ENCODE data around the gene MTLN. TPM values are rescaled to one million over a fixed set of nuclear protein-coding genes. Genes with fewer than 3 reads are reported as not detected.
"Not testable (repeated sequence)": the region's sequence is repeated elsewhere in the genome, so short reads cannot be mapped to it uniquely, and the experiment has no call there.

MTLN gene
- polyA plus RNA-seq, 1 of the 3 experiments (the other 2 are of a cell fraction) = 45.6 TPM

- TF ChIP-seq PBX3 (IDR thresholded peaks at IDR 0.05) = no peak
- no peak for TF ChIP-seq RCOR1 (IDR thresholded peaks at IDR 0.05; ENCODE audit: low read length)
- no peak for TF ChIP-seq EP300 (IDR thresholded peaks at IDR 0.05; ENCODE audit: borderline replicate concordance in 1 of 2, low read depth in 1 of 2, low read length in 1 of 2)
- TF ChIP-seq ZBTB33 (IDR thresholded peaks at IDR 0.05; ENCODE audit: borderline replicate concordance, low read depth) = no peak
- no peak for TF ChIP-seq MAX (IDR thresholded peaks at IDR 0.05; ENCODE audit: low read depth)
- no peak for TF ChIP-seq TAF1 (IDR thresholded peaks at IDR 0.05; ENCODE audit: borderline replicate concordance, low read depth, low read length)
Measured at GRCh38 chr2:110220190-110220564, 7.8 kb upstream of the MTLN start (continued).

GRCh38 chr2:110219496-110220189 is 7.3 kb upstream of the MTLN start:
- peaks cover 6% of the 10 kb centered on the region for H3K27me3 ChIP-seq (ENCODE audit: insufficient read depth)
- no peak overlapping the region for H3K4me3 ChIP-seq (ENCODE audit: low read depth in 2 of 2, low read length in 1 of 2)
- no peaks in the 10 kb centered on the region for H3K36me3 ChIP-seq (replicated peaks in 1 of 2; ENCODE audit: control insufficient read depth in 1 of 2, insufficient read depth in 2 of 2, low read length in 1 of 2)
- H3F3A ChIP-seq (replicated peaks; ENCODE audit: insufficient read depth) = no peaks in the 10 kb centered on the region
- H3K4me2 ChIP-seq = no peak overlapping the region
- H4K20me1 ChIP-seq (ENCODE audit: insufficient read depth) = no peaks in the 10 kb centered on the region
- H3K9ac ChIP-seq = no peak overlapping the region
- no peak overlapping the region for H3K27ac ChIP-seq (ENCODE audit: low read depth in 2 of 2, low read length in 1 of 2)
- H2AFZ ChIP-seq (ENCODE audit: low read depth) = no peak overlapping the region
- H3K79me2 ChIP-seq (ENCODE audit: insufficient read depth) = no peaks in the 10 kb centered on the region
- no peak for DNase-seq
- no peaks in the 10 kb centered on the region for H3K9me2 ChIP-seq
- POLR2A ChIA-PET = no interaction called here
- no peaks in the 10 kb centered on the region for H3K9me3 ChIP-seq
- no peak for TF ChIP-seq JUND (IDR thresholded peaks at IDR 0.05)
- no peak for TF ChIP-seq CHD2 (IDR thresholded peaks at IDR 0.05; ENCODE audit: low read length, partially characterized antibody)
- TF ChIP-seq FOSL2 (IDR thresholded peaks at IDR 0.05; ENCODE audit: borderline replicate concordance, low read depth) = no peak
- no peak for TF ChIP-seq YY1 (IDR thresholded peaks at IDR 0.05; ENCODE audit: low read depth)
- no peak for TF ChIP-seq GABPA (IDR thresholded peaks at IDR 0.05; ENCODE audit: low read depth)
- TF ChIP-seq CTCF (IDR thresholded peaks at IDR 0.05) = no peak
- TF ChIP-seq ELF1 (IDR thresholded peaks at IDR 0.05) = no peak
- TF ChIP-seq RFX5 (IDR thresholded peaks at IDR 0.05; ENCODE audit: low read length) = no peak
- no peak for TF ChIP-seq FOXJ3 (CRISPR knock-in tag; IDR thresholded peaks at IDR 0.05)
- no peak for TF ChIP-seq RAD21 (IDR thresholded peaks at IDR 0.05; ENCODE audit: low read length)
- TF ChIP-seq GATA2 (CRISPR knock-in tag; IDR thresholded peaks at IDR 0.05) = no peak
- TF ChIP-seq TCF12 (IDR thresholded peaks at IDR 0.05) = no peak
- no peak for TF ChIP-seq USF2 (IDR thresholded peaks at IDR 0.05; ENCODE audit: borderline replicate concordance, low read depth, low read length)
- no peak for TF ChIP-seq ZBTB33 (IDR thresholded peaks at IDR 0.05; ENCODE audit: borderline replicate concordance, low read depth)
- no peak for TF ChIP-seq SMC3 (IDR thresholded peaks at IDR 0.05; ENCODE audit: low read depth, low read length)
- no peak for TF ChIP-seq RCOR1 (IDR thresholded peaks at IDR 0.05; ENCODE audit: low read length)
- CTCF ChIA-PET = no interaction called here
- 0% methylated on average over 1 of the region's 1 CpG for WGBS (ENCODE audit: low lambda C conversion rate)
- no peaks in the 10 kb centered on the region for H3K4me1 ChIP-seq (ENCODE audit: control insufficient read depth in 1 of 2, insufficient read depth in 2 of 2, low read depth in 1 of 2, low read length in 1 of 2)

GRCh38 chr2:110218889-110219288 is 6.5 kb upstream of the MTLN start:
- H3K4me2 ChIP-seq; H3K4me1 ChIP-seq (ENCODE audit: control insufficient read depth in 1 of 2, insufficient read depth in 2 of 2, low read depth in 1 of 2, low read length in 1 of 2); H3K27me3 ChIP-seq (ENCODE audit: insufficient read depth); H3F3A ChIP-seq (replicated peaks; ENCODE audit: insufficient read depth); H3K9me3 ChIP-seq; H2AFZ ChIP-seq (ENCODE audit: low read depth); H3K9ac ChIP-seq; CTCF ChIA-PET; H3K9me2 ChIP-seq; H3K4me3 ChIP-seq (ENCODE audit: low read depth in 2 of 2, low read length in 1 of 2); H4K20me1 ChIP-seq (ENCODE audit: insufficient read depth); H3K36me3 ChIP-seq (replicated peaks in 1 of 2; ENCODE audit: control insufficient read depth in 1 of 2, insufficient read depth in 2 of 2, low read length in 1 of 2); DNase-seq; H3K79me2 ChIP-seq (ENCODE audit: insufficient read depth); POLR2A ChIA-PET; H3K27ac ChIP-seq (ENCODE audit: low read depth in 2 of 2, low read length in 1 of 2): not testable (repeated sequence)
- WGBS (ENCODE audit: low lambda C conversion rate) = 41% methylated on average over 7 of the region's 7 CpGs

All from SK-N-SH (cell line).